ENCODE measurements around the gene TRRAP. TPM values are rescaled to one million over a fixed set of nuclear protein-coding genes. Genes with fewer than 3 reads are reported as not detected.

The TRRAP gene
- polyA plus RNA-seq, 1 donor from 2014 or later = 12.9 TPM

DNA sequence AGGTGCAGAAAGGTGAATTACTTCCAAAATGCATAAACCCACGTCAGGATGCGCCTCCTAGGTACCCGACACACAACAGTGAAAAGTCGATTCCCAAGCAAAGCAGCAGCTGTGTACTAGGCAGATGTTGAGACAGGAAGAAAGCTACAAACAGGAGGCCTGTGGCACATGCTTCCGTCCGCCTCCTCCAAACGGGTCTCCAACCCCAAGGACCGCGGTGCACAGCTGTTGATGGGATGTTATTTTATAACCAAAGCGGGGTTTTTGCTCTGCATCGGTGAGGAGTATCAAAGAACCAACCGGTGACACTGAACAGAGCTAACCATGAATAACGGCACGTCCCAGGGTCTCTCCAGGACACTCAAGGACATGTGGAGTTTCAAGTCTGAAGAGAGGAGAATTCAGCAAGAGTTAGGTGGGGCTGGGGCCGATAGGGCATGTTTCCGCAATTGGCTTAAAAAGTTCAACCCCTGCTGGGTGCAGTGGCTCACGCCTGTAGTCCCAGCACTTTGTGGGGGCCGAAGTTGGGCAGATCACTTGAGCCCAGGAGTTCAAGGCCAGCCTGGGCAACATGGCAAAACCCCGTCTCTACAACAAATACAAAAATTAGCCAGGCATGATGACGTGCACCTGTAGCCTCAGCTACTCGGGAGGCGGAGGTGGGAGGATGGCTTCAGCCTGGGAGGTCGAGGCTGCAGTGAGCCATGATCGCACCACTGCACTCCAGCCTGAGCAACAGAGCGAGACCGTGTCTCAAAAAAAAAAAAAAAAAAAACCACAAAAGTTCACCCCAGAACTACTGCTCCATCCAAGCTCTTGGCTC is 157.6 kb downstream of the TRRAP start:
- H3K79me2 ChIP-seq (replicated peaks; ENCODE audit: insufficient read depth, low read length) = no peaks in the 10 kb centered on the region
- H3K4me3 ChIP-seq (ENCODE audit: low read length) = no peak overlapping the region
- H4K20me1 ChIP-seq (ENCODE audit: insufficient read depth) = no peaks in the 10 kb centered on the region
- H3K9me2 ChIP-seq (ENCODE audit: insufficient read depth, low read length) = no peaks in the 10 kb centered on the region
- no peak overlapping the region for H3K4me2 ChIP-seq (ENCODE audit: low read length)
- no peaks in the 10 kb centered on the region for H3K27me3 ChIP-seq (ENCODE audit: insufficient read depth, low read depth, low read length)
- no peak overlapping the region for H2AFZ ChIP-seq (ENCODE audit: low read depth, low read length)
- H3F3A ChIP-seq (ENCODE audit: insufficient read depth, low read length, poor library complexity, severe bottlenecking) = no peaks in the 10 kb centered on the region
- H3K9ac ChIP-seq (ENCODE audit: low read length) = no peak overlapping the region
- no peaks in the 10 kb centered on the region for H3K9me3 ChIP-seq (ENCODE audit: low read length)
- TF ChIP-seq EP300 (conservative IDR thresholded peaks at IDR 0.05; ENCODE audit: poor library complexity, severe bottlenecking) (no peak), TAF1 (IDR thresholded peaks at IDR 0.05; ENCODE audit: low read depth) (no peak), RAD21 (conservative IDR thresholded peaks at IDR 0.05) (no peak), POLR2AphosphoS5 (IDR thresholded peaks at IDR 0.05) (no peak), MXI1 (conservative IDR thresholded peaks at IDR 0.05; ENCODE audit: poor library complexity, severe bottlenecking) (no peak), CTCF (IDR thresholded peaks at IDR 0.05; ENCODE audit: poor library complexity, severe bottlenecking) (no peak), EZH2 (IDR thresholded peaks at IDR 0.05; ENCODE audit: borderline replicate concordance, insufficient read depth, low read length, poor library complexity, severe bottlenecking) (no peak), REST (IDR thresholded peaks at IDR 0.05; ENCODE audit: borderline replicate concordance) (no peak), SMC3 (conservative IDR thresholded peaks at IDR 0.05; ENCODE audit: poor library complexity) (no peak)
- no peak overlapping the region for H3K27ac ChIP-seq (ENCODE audit: low read length)
- H3K36me3 ChIP-seq (ENCODE audit: insufficient read depth, low read length) = peaks cover 4% of the 10 kb centered on the region

GRCh38 chr7:99036546-99037111 is 158.3 kb downstream of the TRRAP start:
- Histone ChIP-seq H3K4me3 (ENCODE audit: low read length) (no peak overlapping the region), H3F3A (ENCODE audit: insufficient read depth, low read length, poor library complexity, severe bottlenecking) (no peaks in the 10 kb centered on the region), H3K9ac (ENCODE audit: low read length) (no peak overlapping the region), H3K27ac (ENCODE audit: low read length) (no peak overlapping the region), H3K36me3 (ENCODE audit: insufficient read depth, low read length) (no peaks in the 10 kb centered on the region), H3K9me3 (ENCODE audit: low read length) (no peaks in the 10 kb centered on the region), H3K27me3 (ENCODE audit: insufficient read depth, low read depth, low read length) (no peaks in the 10 kb centered on the region), H3K4me2 (ENCODE audit: low read length) (no peak overlapping the region), H2AFZ (ENCODE audit: low read depth, low read length) (no peak overlapping the region), H3K79me2 (replicated peaks; ENCODE audit: insufficient read depth, low read length) (no peaks in the 10 kb centered on the region), H3K9me2 (ENCODE audit: insufficient read depth, low read length) (no peaks in the 10 kb centered on the region), H4K20me1 (ENCODE audit: insufficient read depth) (no peaks in the 10 kb centered on the region)
- peak; percentile 39 for TF ChIP-seq CTCF (IDR thresholded peaks at IDR 0.05; ENCODE audit: poor library complexity, severe bottlenecking)
- no peak for TF ChIP-seq MXI1 (conservative IDR thresholded peaks at IDR 0.05; ENCODE audit: poor library complexity, severe bottlenecking)

Data from neural cell (in vitro differentiated cells).